GM23338 (cell line): ENCODE data around the gene NPPC. TPM values are rescaled to one million over a fixed set of nuclear protein-coding genes. Genes with fewer than 3 reads are reported as not detected.

Source experiments
- ATAC-seq: fragments of 200-7000 bp; cut with Tn5 transposase; 3 replicates; pipeline ENCODE4 v1.9.1; 2020
- DNase-seq: peaks from one replicate; pipeline ENCODE4 v3.0.0-alpha.2; 2015; ENCODE audit warnings: low spot score
- H2AFZ ChIP-seq: fragments of 200-600 bp; sonication (generic); 2 replicates; pipeline ENCODE4 v1.8.0; 2016; ENCODE audit warnings: antibody characterized with exemption, mild to moderate bottlenecking, moderate library complexity
- H3F3A ChIP-seq: fragments of 200-600 bp; sonication (generic); replicated peaks from 2 replicates; pipeline ENCODE4 v1.8.0; 2017; ENCODE audit warnings: antibody characterized with exemption, mixed run types, low read depth
- H3K27ac ChIP-seq: fragments of 200-600 bp; sonication (generic); 2 replicates; pipeline ENCODE4 v1.6.1; 2016; ENCODE audit warnings: low read depth
- H3K27me3 ChIP-seq: fragments of 200-600 bp; sonication (generic); 2 replicates; pipeline ENCODE4 v1.8.0; 2016; ENCODE audit warnings: mild to moderate bottlenecking, mixed run types, moderate library complexity; ENCODE audit not compliant: insufficient read depth
- H3K36me3 ChIP-seq: fragments of 200-600 bp; sonication (generic); 2 replicates; pipeline ENCODE4 v1.8.0; 2016; ENCODE audit warnings: mild to moderate bottlenecking; ENCODE audit not compliant: insufficient read depth
- H3K4me1 ChIP-seq: fragments of 200-600 bp; sonication (generic); 2 replicates; pipeline ENCODE4 v1.8.0; 2016; ENCODE audit warnings: mild to moderate bottlenecking, moderate library complexity; ENCODE audit not compliant: insufficient read depth
- H3K4me2 ChIP-seq: fragments of 200-600 bp; sonication (generic); 2 replicates; pipeline ENCODE4 v1.7.1; 2017; ENCODE audit warnings: mixed run types
- H3K4me3 ChIP-seq: fragments of 200-600 bp; sonication (generic); 2 replicates; pipeline ENCODE4 v1.6.1; 2016; ENCODE audit warnings: mixed run types
- H3K79me2 ChIP-seq: fragments of 200-600 bp; sonication (generic); replicated peaks from 2 replicates; pipeline ENCODE4 v1.8.0; 2017; ENCODE audit warnings: mild to moderate bottlenecking; ENCODE audit not compliant: insufficient read depth
- H3K9me2 ChIP-seq: fragments of 200-600 bp; sonication (generic); 2 replicates; pipeline ENCODE4 v1.8.0; 2017; ENCODE audit not compliant: insufficient read depth
- H4K20me1 ChIP-seq: fragments of 200-600 bp; sonication (generic); replicated peaks from 2 replicates; pipeline ENCODE4 v1.8.0; 2017; ENCODE audit warnings: mild to moderate bottlenecking; ENCODE audit not compliant: insufficient read depth
- H3K27ac Mint-ChIP-seq: 2 replicates; pipeline ENCODE4 v1.8.0; 2020; ENCODE audit warnings: inconsistent platforms, mild to moderate bottlenecking, moderate library complexity, mixed read lengths
- H3K27me3 Mint-ChIP-seq: 3 replicates; pipeline ENCODE4 v1.8.0; 2022; ENCODE audit warnings: low read depth, mild to moderate bottlenecking, moderate library complexity, mixed read lengths, inconsistent platforms; ENCODE audit not compliant: insufficient read depth, poor library complexity
- H3K36me3 Mint-ChIP-seq: 3 replicates; pipeline ENCODE4 v1.8.0; 2021; ENCODE audit warnings: low read depth, mild to moderate bottlenecking, inconsistent platforms, moderate library complexity, mixed read lengths
- H3K4me1 Mint-ChIP-seq: 3 replicates; pipeline ENCODE4 v1.8.0; 2020; ENCODE audit warnings: mild to moderate bottlenecking, inconsistent platforms, mixed read lengths
- H3K4me3 Mint-ChIP-seq: 3 replicates; pipeline ENCODE4 v1.8.0; 2021; ENCODE audit warnings: moderate library complexity, mild to moderate bottlenecking, inconsistent platforms, mixed read lengths
- H3K9me3 Mint-ChIP-seq: 3 replicates; pipeline ENCODE4 v1.8.0; 2020; ENCODE audit warnings: moderate library complexity, mild to moderate bottlenecking, inconsistent platforms, mixed read lengths
- CREB1 ChIP-seq: fragments of 250-450 bp; sonication (Bioruptor Pico); IDR thresholded peaks from 2 replicates; pipeline ENCODE4 v1.5.0; 2020; ENCODE audit warnings: low read depth, mild to moderate bottlenecking, moderate library complexity
- EZH2 ChIP-seq: fragments of 200-600 bp; sonication (generic); IDR thresholded peaks from one replicate; pipeline ENCODE4 v1.8.0; 2017; ENCODE audit warnings: antibody characterized with exemption, mild to moderate bottlenecking, low read depth; ENCODE audit not compliant: unreplicated experiment
- EZH2phosphoT487 ChIP-seq: fragments of 200-600 bp; sonication (generic); IDR thresholded peaks from one replicate; pipeline ENCODE4 v1.8.1; 2018; ENCODE audit warnings: antibody characterized with exemption; ENCODE audit not compliant: unreplicated experiment
- JUNB ChIP-seq: IDR thresholded peaks from one replicate; pipeline ENCODE4 v1.6.1; 2016; ENCODE audit warnings: antibody characterized with exemption; ENCODE audit not compliant: unreplicated experiment
- NANOG ChIP-seq: IDR thresholded peaks from 2 replicates; pipeline ENCODE4 v1.6.1; 2016; ENCODE audit warnings: antibody characterized with exemption, borderline replicate concordance
- POLR2AphosphoS5 ChIP-seq: IDR thresholded peaks from 2 replicates; pipeline ENCODE4 v1.6.1; 2016; ENCODE audit warnings: antibody characterized with exemption, low read depth
- STAT1 ChIP-seq: IDR thresholded peaks from one replicate; pipeline ENCODE4 v1.6.1; 2016; ENCODE audit warnings: antibody characterized with exemption; ENCODE audit not compliant: unreplicated experiment
- ZNF114 ChIP-seq: fragments of 250-450 bp; sonication (Bioruptor Pico); IDR thresholded peaks from 2 replicates; pipeline ENCODE4 v1.5.0; 2020; ENCODE audit warnings: mild to moderate bottlenecking, moderate library complexity
- ZNF331 ChIP-seq: fragments of 250-450 bp; sonication (Bioruptor Pico); IDR thresholded peaks from 2 replicates; pipeline ENCODE4 v1.5.0; 2020; ENCODE audit warnings: low read depth, mild to moderate bottlenecking, moderate library complexity
- polyA plus RNA-seq: library from polyadenylated mRNA; unstranded; fragments of >200 nt; fragmentation: Nextera tagmentation; extraction: Ambion mirVana; gene quantifications from 2 replicates; pipeline ENCODE4 v1.2.1, GENCODE V29; 2016
- total RNA-seq: library from RNA; depleted of rRNA; stranded (reverse); fragments of >200 nt; shearing (Covaris generic); gene quantifications from 2 replicates; pipeline ENCODE4 v1.2.3, GENCODE V29; 2014
- TF ChIP-seq, protein P1 (sequence below): IDR thresholded peaks from one replicate; pipeline ENCODE4 v1.6.1; 2018; ENCODE audit warnings: antibody characterized with exemption; ENCODE audit not compliant: unreplicated experiment
- TF ChIP-seq, protein P2 (sequence below): fragments of 250-450 bp; sonication (Bioruptor Pico); IDR thresholded peaks from 2 replicates; pipeline ENCODE4 v1.5.0; 2020; ENCODE audit warnings: mild to moderate bottlenecking, moderate library complexity
- TF ChIP-seq, protein P3 (sequence below), 2 experiments: fragments of 200-600 bp in 1 of 2; sonication (generic) in 1 of 2; conservative IDR thresholded peaks; 2 replicates each; pipeline versions ENCODE4 v1.5.1 to v1.6.1; 2016 to 2017; ENCODE audit warnings: antibody characterized with exemption in 2 of 2, low read depth in 2 of 2, mild to moderate bottlenecking in 2 of 2, moderate library complexity in 1 of 2
- TF ChIP-seq, protein P4 (sequence below): IDR thresholded peaks from 2 replicates; pipeline ENCODE4 v1.6.1; 2016; ENCODE audit warnings: antibody characterized with exemption

Gene NPPC
- total and polyA plus RNA-seq, 2 experiments from 2014 or later = 2.2 to 6.3 TPM

DNA sequence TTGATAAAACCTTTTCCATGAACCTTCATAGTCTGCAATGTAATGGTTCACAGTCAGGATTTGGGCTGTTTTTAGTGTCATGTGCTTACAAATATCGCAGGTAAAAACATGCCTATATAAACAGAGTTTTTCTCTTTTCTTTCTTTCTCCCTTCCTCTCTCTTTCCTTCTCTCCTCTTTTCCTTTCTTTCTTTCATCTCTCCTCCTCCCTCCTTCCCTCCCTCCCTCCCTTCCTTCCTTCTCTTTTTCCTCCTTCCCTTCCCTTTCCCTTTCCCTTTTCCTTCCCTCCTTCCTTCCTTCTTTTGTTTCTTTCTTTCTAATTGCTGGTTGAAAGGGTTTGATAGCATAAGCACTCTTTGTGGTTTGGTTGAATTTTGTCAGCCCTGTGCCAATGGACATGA lies 9.6 kb upstream of the NPPC start:
- Histone ChIP-seq H3K36me3 (no peaks in the 10 kb centered on the region), H3K4me1 (no peaks in the 10 kb centered on the region), H3K4me3 (no peak overlapping the region), H3K27me3 (no peaks in the 10 kb centered on the region), H3K9me2 (peaks cover 4% of the 10 kb centered on the region; the same call in 1 of the 2 replicates), H3F3A (no peaks in the 10 kb centered on the region), H3K4me2 (no peak overlapping the region), H3K79me2 (no peaks in the 10 kb centered on the region), H3K27ac (no peak overlapping the region), H4K20me1 (no peaks in the 10 kb centered on the region), H2AFZ (peak overlapping the region; percentile 23; the same call in 1 of the 2 replicates)
- Mint-ChIP-seq H3K27ac (no peak overlapping the region), H3K4me1 (no peaks in the 10 kb centered on the region), H3K27me3 (peaks cover 5% of the 10 kb centered on the region), H3K9me3 (no peaks in the 10 kb centered on the region), H3K4me3 (no peak overlapping the region), H3K36me3 (no peaks in the 10 kb centered on the region)
- DNase-seq (no peak), ATAC-seq (no peak)
- TF ChIP-seq ZNF114 (CRISPR knock-in tag) (no peak), POLR2AphosphoS5 (no peak), ZNF331 (no peak), EZH2phosphoT487 (no peak), NANOG (no peak), JUNB (no peak), CREB1 (CRISPR knock-in tag) (no peak), EZH2 (no peak), STAT1 (no peak)
- TF ChIP-seq, protein P1, sequence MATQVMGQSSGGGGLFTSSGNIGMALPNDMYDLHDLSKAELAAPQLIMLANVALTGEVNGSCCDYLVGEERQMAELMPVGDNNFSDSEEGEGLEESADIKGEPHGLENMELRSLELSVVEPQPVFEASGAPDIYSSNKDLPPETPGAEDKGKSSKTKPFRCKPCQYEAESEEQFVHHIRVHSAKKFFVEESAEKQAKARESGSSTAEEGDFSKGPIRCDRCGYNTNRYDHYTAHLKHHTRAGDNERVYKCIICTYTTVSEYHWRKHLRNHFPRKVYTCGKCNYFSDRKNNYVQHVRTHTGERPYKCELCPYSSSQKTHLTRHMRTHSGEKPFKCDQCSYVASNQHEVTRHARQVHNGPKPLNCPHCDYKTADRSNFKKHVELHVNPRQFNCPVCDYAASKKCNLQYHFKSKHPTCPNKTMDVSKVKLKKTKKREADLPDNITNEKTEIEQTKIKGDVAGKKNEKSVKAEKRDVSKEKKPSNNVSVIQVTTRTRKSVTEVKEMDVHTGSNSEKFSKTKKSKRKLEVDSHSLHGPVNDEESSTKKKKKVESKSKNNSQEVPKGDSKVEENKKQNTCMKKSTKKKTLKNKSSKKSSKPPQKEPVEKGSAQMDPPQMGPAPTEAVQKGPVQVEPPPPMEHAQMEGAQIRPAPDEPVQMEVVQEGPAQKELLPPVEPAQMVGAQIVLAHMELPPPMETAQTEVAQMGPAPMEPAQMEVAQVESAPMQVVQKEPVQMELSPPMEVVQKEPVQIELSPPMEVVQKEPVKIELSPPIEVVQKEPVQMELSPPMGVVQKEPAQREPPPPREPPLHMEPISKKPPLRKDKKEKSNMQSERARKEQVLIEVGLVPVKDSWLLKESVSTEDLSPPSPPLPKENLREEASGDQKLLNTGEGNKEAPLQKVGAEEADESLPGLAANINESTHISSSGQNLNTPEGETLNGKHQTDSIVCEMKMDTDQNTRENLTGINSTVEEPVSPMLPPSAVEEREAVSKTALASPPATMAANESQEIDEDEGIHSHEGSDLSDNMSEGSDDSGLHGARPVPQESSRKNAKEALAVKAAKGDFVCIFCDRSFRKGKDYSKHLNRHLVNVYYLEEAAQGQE = no peak
- TF ChIP-seq, protein P2, sequence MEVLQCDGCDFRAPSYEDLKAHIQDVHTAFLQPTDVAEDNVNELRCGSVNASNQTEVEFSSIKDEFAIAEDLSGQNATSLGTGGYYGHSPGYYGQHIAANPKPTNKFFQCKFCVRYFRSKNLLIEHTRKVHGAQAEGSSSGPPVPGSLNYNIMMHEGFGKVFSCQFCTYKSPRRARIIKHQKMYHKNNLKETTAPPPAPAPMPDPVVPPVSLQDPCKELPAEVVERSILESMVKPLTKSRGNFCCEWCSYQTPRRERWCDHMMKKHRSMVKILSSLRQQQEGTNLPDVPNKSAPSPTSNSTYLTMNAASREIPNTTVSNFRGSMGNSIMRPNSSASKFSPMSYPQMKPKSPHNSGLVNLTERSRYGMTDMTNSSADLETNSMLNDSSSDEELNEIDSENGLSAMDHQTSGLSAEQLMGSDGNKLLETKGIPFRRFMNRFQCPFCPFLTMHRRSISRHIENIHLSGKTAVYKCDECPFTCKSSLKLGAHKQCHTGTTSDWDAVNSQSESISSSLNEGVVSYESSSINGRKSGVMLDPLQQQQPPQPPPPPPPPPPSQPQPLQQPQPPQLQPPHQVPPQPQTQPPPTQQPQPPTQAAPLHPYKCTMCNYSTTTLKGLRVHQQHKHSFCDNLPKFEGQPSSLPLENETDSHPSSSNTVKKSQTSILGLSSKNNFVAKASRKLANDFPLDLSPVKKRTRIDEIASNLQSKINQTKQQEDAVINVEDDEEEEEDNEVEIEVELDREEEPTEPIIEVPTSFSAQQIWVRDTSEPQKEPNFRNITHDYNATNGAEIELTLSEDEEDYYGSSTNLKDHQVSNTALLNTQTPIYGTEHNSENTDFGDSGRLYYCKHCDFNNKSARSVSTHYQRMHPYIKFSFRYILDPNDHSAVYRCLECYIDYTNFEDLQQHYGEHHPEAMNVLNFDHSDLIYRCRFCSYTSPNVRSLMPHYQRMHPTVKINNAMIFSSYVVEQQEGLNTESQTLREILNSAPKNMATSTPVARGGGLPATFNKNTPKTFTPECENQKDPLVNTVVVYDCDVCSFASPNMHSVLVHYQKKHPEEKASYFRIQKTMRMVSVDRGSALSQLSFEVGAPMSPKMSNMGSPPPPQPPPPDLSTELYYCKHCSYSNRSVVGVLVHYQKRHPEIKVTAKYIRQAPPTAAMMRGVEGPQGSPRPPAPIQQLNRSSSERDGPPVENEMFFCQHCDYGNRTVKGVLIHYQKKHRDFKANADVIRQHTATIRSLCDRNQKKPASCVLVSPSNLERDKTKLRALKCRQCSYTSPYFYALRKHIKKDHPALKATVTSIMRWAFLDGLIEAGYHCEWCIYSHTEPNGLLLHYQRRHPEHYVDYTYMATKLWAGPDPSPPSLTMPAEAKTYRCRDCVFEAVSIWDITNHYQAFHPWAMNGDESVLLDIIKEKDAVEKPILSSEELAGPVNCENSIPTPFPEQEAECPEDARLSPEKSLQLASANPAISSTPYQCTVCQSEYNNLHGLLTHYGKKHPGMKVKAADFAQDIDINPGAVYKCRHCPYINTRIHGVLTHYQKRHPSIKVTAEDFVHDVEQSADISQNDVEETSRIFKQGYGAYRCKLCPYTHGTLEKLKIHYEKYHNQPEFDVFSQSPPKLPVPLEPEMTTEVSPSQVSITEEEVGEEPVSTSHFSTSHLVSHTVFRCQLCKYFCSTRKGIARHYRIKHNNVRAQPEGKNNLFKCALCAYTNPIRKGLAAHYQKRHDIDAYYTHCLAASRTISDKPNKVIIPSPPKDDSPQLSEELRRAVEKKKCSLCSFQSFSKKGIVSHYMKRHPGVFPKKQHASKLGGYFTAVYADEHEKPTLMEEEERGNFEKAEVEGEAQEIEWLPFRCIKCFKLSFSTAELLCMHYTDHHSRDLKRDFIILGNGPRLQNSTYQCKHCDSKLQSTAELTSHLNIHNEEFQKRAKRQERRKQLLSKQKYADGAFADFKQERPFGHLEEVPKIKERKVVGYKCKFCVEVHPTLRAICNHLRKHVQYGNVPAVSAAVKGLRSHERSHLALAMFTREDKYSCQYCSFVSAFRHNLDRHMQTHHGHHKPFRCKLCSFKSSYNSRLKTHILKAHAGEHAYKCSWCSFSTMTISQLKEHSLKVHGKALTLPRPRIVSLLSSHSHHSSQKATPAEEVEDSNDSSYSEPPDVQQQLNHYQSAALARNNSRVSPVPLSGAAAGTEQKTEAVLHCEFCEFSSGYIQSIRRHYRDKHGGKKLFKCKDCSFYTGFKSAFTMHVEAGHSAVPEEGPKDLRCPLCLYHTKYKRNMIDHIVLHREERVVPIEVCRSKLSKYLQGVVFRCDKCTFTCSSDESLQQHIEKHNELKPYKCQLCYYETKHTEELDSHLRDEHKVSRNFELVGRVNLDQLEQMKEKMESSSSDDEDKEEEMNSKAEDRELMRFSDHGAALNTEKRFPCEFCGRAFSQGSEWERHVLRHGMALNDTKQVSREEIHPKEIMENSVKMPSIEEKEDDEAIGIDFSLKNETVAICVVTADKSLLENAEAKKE (CRISPR knock-in tag) = no peak
- TF ChIP-seq, protein P3, sequence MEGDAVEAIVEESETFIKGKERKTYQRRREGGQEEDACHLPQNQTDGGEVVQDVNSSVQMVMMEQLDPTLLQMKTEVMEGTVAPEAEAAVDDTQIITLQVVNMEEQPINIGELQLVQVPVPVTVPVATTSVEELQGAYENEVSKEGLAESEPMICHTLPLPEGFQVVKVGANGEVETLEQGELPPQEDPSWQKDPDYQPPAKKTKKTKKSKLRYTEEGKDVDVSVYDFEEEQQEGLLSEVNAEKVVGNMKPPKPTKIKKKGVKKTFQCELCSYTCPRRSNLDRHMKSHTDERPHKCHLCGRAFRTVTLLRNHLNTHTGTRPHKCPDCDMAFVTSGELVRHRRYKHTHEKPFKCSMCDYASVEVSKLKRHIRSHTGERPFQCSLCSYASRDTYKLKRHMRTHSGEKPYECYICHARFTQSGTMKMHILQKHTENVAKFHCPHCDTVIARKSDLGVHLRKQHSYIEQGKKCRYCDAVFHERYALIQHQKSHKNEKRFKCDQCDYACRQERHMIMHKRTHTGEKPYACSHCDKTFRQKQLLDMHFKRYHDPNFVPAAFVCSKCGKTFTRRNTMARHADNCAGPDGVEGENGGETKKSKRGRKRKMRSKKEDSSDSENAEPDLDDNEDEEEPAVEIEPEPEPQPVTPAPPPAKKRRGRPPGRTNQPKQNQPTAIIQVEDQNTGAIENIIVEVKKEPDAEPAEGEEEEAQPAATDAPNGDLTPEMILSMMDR (conservative IDR thresholded peaks at IDR 0.05; ENCODE audit: low read depth in 2 of 2) = no peak
- TF ChIP-seq, protein P4, sequence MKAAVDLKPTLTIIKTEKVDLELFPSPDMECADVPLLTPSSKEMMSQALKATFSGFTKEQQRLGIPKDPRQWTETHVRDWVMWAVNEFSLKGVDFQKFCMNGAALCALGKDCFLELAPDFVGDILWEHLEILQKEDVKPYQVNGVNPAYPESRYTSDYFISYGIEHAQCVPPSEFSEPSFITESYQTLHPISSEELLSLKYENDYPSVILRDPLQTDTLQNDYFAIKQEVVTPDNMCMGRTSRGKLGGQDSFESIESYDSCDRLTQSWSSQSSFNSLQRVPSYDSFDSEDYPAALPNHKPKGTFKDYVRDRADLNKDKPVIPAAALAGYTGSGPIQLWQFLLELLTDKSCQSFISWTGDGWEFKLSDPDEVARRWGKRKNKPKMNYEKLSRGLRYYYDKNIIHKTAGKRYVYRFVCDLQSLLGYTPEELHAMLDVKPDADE = no peak
